Kidney (tissue), 14 donors: ENCODE data around the gene NRTN. TPM values are rescaled to one million over a fixed set of nuclear protein-coding genes. Genes with fewer than 3 reads are reported as not detected.

ENCODE experiments used
- DNase-seq, 5 donors: peaks; one replicate each; pipeline ENCODE4 v3.0.0-alpha.2; 2013 to 2020
- FAIRE-seq: peaks from 2 replicates; lab custom pipeline; 2012; peaks lifted over from hg19 to GRCh38; lab: Jason Lieb, UNC
- H3K27ac ChIP-seq, 2 donors: one replicate each; pipeline ENCODE4 v1.7.0; 2013; ENCODE audit warnings: low read depth in 2 of 2, low read length in 2 of 2, inconsistent platforms in 1 of 2
- H3K27me3 ChIP-seq: one replicate; pipeline ENCODE4 v1.7.1; 2013; ENCODE audit warnings: low read length, inconsistent platforms; ENCODE audit not compliant: control insufficient read depth, insufficient read depth
- H3K36me3 ChIP-seq, 3 donors: one replicate each; pipeline versions ENCODE4 v1.7.0 to v1.7.1; 2013; ENCODE audit warnings: low read length in 3 of 3, control low read depth in 1 of 3, inconsistent platforms in 1 of 3; ENCODE audit not compliant: insufficient read depth in 3 of 3, control insufficient read depth in 2 of 3
- H3K4me1 ChIP-seq, 3 donors: one replicate each; pipeline versions ENCODE4 v1.7.0 to v1.7.1; 2013; ENCODE audit warnings: low read length in 3 of 3, inconsistent platforms in 1 of 3, low read depth in 1 of 3; ENCODE audit not compliant: control insufficient read depth in 2 of 3, insufficient read depth in 2 of 3
- H3K4me3 ChIP-seq, 3 donors: one replicate each; pipeline versions ENCODE4 v1.7.0 to v1.8.1; 2013; ENCODE audit warnings: low read length in 3 of 3, control low read depth in 1 of 3, inconsistent platforms in 1 of 3
- H3K9ac ChIP-seq, 3 donors: one replicate each; pipeline versions ENCODE4 v1.7.0 to v1.7.1; 2013; ENCODE audit warnings: low read length in 3 of 3, control low read depth in 1 of 3, inconsistent platforms in 1 of 3
- H3K9me3 ChIP-seq, 3 donors: one replicate each; pipeline versions ENCODE4 v1.7.0 to v1.7.1; 2013; ENCODE audit warnings: low read length in 3 of 3, control low read depth in 1 of 3, inconsistent platforms in 1 of 3; ENCODE audit not compliant: control insufficient read depth in 2 of 3, insufficient read depth in 1 of 3
- CTCF ChIP-seq: IDR thresholded peaks from 3 replicates; pipeline ENCODE4 v1.5.1; 2012; ENCODE audit warnings: mild to moderate bottlenecking, moderate library complexity, borderline replicate concordance; ENCODE audit not compliant: insufficient read depth; ENCODE audit errors: extremely low read depth
- intact Hi-C: fragments of 100-400 bp; cut with DNase I; formaldehyde crosslinking; loops from one replicate; pipeline ENCODE4 v1.11.1; 2022
- polyA plus RNA-seq: library from polyadenylated mRNA; stranded (reverse); fragments of 350-450 nt; fragmentation: Illumina TruSeq; extraction: RNeasy Lipid Tissue Mini Kit (QIAGEN cat#74804); gene quantifications from one replicate; pipeline ENCODE4 v1.2.3, GENCODE V29; 2014; ENCODE audit warnings: low read depth, low replicate concordance; ENCODE audit not compliant: insufficient read depth
- total RNA-seq: library from RNA; stranded (reverse); fragmentation: NEBNext Ultra II Directional; extraction: Animal tissue kit (Norgen Biotek cat#: 25700); gene quantifications from one replicate; pipeline ENCODE4 v1.2.1, GENCODE V29; 2021
- donor health status: control.
- donor health status: control.
- donor health status: control.
- donor health status: control.
- donor health status: control.
- donor health status: DM: yes; HTN: yes; CAD: no.
- donor health status: Normal renal cell carcinoma (clear cell type).

Gene NRTN
- total and polyA plus RNA-seq, 2 donors from 2014 or later = 3.5 to 5.8 TPM

- Histone ChIP-seq H3K27ac (no peak overlapping the region), H3K9ac (no peak overlapping the region), H3K4me1 (peaks cover 0 to 8% (median 6%) of the 10 kb centered on the region in 3 donors), H3K4me3 (no peak overlapping the region), H3K9me3 (no peaks in the 10 kb centered on the region), H3K36me3 (peaks cover 0 to 27% (median 23%) of the 10 kb centered on the region in 3 donors), H3K27me3 (no peaks in the 10 kb centered on the region)
- DNase-seq = peak in 1 of 5 donors; percentile 74
- intact Hi-C loops = no loop called here
- TF ChIP-seq CTCF = no peak
- no peak for FAIRE-seq
Measured at GRCh38 chr19:5789351-5789761, 15.5 kb upstream of the NRTN start.

DNA sequence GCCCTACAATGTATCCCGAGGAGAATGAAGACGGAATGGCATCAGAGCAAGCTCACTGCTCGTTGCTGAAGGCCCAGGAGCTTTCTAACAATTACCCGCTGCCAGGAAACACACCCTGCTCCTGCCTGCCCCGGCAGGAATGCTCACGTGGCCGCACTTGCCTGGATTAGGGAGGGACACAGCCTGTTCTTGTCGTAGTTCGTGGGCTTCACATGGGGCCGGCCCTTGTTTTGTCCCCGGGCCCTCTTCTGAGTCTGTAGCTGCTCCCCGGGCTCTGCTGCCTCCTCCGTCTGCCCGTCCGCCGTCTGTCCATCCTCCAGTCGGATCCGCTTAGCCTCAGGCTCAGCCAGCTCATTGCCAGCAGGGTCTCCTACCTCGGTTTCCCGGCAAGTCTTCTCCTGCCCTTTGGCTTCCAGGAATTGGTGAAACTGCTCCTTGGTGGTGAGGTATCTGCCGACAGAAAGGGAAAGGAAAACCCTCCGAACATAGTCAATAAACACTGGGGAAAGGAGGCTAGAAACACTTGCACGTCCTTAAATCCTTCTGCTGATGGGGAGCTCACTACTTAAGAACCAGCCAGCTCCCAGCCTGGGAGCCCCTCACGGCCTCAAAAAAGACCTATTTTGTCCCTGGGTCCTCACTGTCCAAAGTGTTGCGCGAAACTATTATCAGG lies 14.8 kb upstream of the NRTN start:
- no peak for TF ChIP-seq CTCF

GRCh38 chr19:5790559-5791520 lies 14.0 kb upstream of the NRTN start, which contains the start of gene DUS3L:
Gene DUS3L (minus strand): TSS chr19:5791163. CDS start chr19:5791141, 22 bp downstream.
- Histone ChIP-seq H3K27ac (peak within 1 kb of the TSS; percentile 96 to 97), H3K9me3 (no peaks in the 10 kb centered on the region), H3K4me3 (peak within 1 kb of the TSS; percentile 84 to 90 (median 88)), H3K36me3 (peaks cover 0 to 25% (median 20%) of the 10 kb centered on the region in 3 donors), H3K9ac (peak within 1 kb of the TSS; percentile 44 to 86 (median 63)), H3K27me3 (no peaks in the 10 kb centered on the region), H3K4me1 (peaks cover 0 to 8% (median 6%) of the 10 kb centered on the region in 3 donors)
- FAIRE-seq (peak; percentile 88), DNase-seq (peak; percentile 98 to 99 (median 99))
- no peak for TF ChIP-seq CTCF
- intact Hi-C loops = no loop called here

More for the DNA sequence above, 14.8 kb upstream of the NRTN start:
- Histone ChIP-seq H3K4me1 (peaks cover 0 to 8% (median 6%) of the 10 kb centered on the region in 3 donors), H3K9me3 (no peaks in the 10 kb centered on the region), H3K27ac (peak overlapping the region in 1 of 2 donors; percentile 96), H3K27me3 (no peaks in the 10 kb centered on the region), H3K36me3 (peaks cover 0 to 27% (median 23%) of the 10 kb centered on the region in 3 donors), H3K4me3 (peak overlapping the region; percentile 84 to 90 (median 88)), H3K9ac (peak overlapping the region in 2 of 3 donors; percentile 16 to 86)
- peak in 1 of 5 donors; percentile 86 for DNase-seq
- intact Hi-C loops = no loop called here
- no peak for FAIRE-seq
